Neutrophil (primary cell): Measurements from ENCODE around the gene ASZ1.

Experiments used
- H3K27ac ChIP-seq: fragments of 200-600 bp; sonication (generic); 2 replicates; pipeline ENCODE4 v1.5.1; 2016; ENCODE audit warnings: mild to moderate bottlenecking, moderate library complexity
- H3K27me3 ChIP-seq: fragments of 200-600 bp; sonication (generic); 2 replicates; pipeline ENCODE4 v1.6.0; 2016; ENCODE audit warnings: mild to moderate bottlenecking
- H3K36me3 ChIP-seq: fragments of 200-600 bp; sonication (generic); 2 replicates; pipeline ENCODE4 v1.5.1; 2017
- H3K4me1 ChIP-seq, 2 experiments: fragments of 200-600 bp in 1 of 2; sonication (generic) in 1 of 2; 1 replicate in 1 of 2; 2 replicates in 1 of 2; pipeline versions ENCODE4 v1.5.1 to v1.6.1; 2013 to 2016; ENCODE audit warnings: low read depth in 1 of 2, low read length in 1 of 2, mild to moderate bottlenecking in 1 of 2, moderate library complexity in 1 of 2; ENCODE audit not compliant: control insufficient read depth in 1 of 2, insufficient read depth in 1 of 2
- H3K4me3 ChIP-seq, 2 experiments: fragments of 200-600 bp in 1 of 2; sonication (generic) in 1 of 2; 1 replicate in 1 of 2; 2 replicates in 1 of 2; pipeline ENCODE4 v1.5.1; 2013 to 2016; ENCODE audit warnings: low read depth in 1 of 2, low read length in 1 of 2, mild to moderate bottlenecking in 1 of 2, moderate library complexity in 1 of 2
- H3K9me3 ChIP-seq: fragments of 200-600 bp; sonication (generic); 2 replicates; pipeline ENCODE4 v1.5.1; 2016
- CTCF ChIP-seq: fragments of 200-600 bp; sonication (generic); IDR thresholded peaks from 2 replicates; pipeline ENCODE4 v1.5.1; 2016; ENCODE audit warnings: antibody characterized with exemption

ASZ1 gene

GRCh38 chr7:117323851-117324711 is 103.2 kb downstream of the ASZ1 start:
- no peaks in the 10 kb centered on the region for H3K9me3 ChIP-seq
- H3K36me3 ChIP-seq, result no peaks in the 10 kb centered on the region
- no peaks in the 10 kb centered on the region for H3K4me1 ChIP-seq
- no peak overlapping the region for H3K4me3 ChIP-seq
- H3K27ac ChIP-seq, result no peak overlapping the region
- peaks cover 76% of the 10 kb centered on the region for H3K27me3 ChIP-seq
- TF ChIP-seq CTCF, result no peak

- no peak overlapping the region for H3K4me3 ChIP-seq
- TF ChIP-seq CTCF, result no peak
- no peaks in the 10 kb centered on the region for H3K4me1 ChIP-seq
- no peaks in the 10 kb centered on the region for H3K9me3 ChIP-seq
- no peak overlapping the region for H3K27ac ChIP-seq
- no peaks in the 10 kb centered on the region for H3K36me3 ChIP-seq
- H3K27me3 ChIP-seq, result peaks cover 83% of the 10 kb centered on the region
Measured at GRCh38 chr7:117323305-117323850, 103.9 kb downstream of the ASZ1 start.

GRCh38 chr7:117322741-117323304 is 104.5 kb downstream of the ASZ1 start, which contains the start of gene WNT2:
Gene WNT2 (minus strand): TSS chr7:117323058. CDS start chr7:117322989, 69 bp downstream.
- Histone ChIP-seq H3K36me3 (no peaks in the 10 kb centered on the region), H3K27ac (no peak within 1 kb of the TSS), H3K9me3 (no peaks in the 10 kb centered on the region), H3K4me1 (no peaks in the 10 kb centered on the region), H3K27me3 (peaks cover 88% of the 10 kb centered on the region), H3K4me3 (no peak within 1 kb of the TSS)
- no peak for TF ChIP-seq CTCF

GRCh38 chr7:117320523-117320922 is 106.8 kb downstream of the ASZ1 start:
- H3K27ac ChIP-seq, result no peak overlapping the region
- peaks cover 100% of the 10 kb centered on the region for H3K27me3 ChIP-seq
- no peak for TF ChIP-seq CTCF
- no peaks in the 10 kb centered on the region for H3K9me3 ChIP-seq
- H3K36me3 ChIP-seq, result no peaks in the 10 kb centered on the region
- no peaks in the 10 kb centered on the region for H3K4me1 ChIP-seq
- no peak overlapping the region for H3K4me3 ChIP-seq

- Histone ChIP-seq H3K27me3 (peaks cover 99% of the 10 kb centered on the region), H3K4me3 (no peak overlapping the region), H3K36me3 (no peaks in the 10 kb centered on the region), H3K9me3 (no peaks in the 10 kb centered on the region), H3K27ac (no peak overlapping the region), H3K4me1 (no peaks in the 10 kb centered on the region)
- TF ChIP-seq CTCF, result no peak
Measured at GRCh38 chr7:117319181-117319580, 108.1 kb downstream of the ASZ1 start.
